OCI-LY7 (cell line): ENCODE measurements around the gene CCDC47. TPM values are rescaled to one million over a fixed set of nuclear protein-coding genes. Genes with fewer than 3 reads are reported as not detected.

Experiments used
- BruUV-seq: library from RNA; stranded (reverse); fragments of 400-500 nt; replicated peaks from 2 replicates; lab custom pipeline; 2021; lab: Mats Ljungman, UMichigan
- CTCF ChIA-PET: fragments of 300-600 bp; sonication (Branson Sonifier 250); formaldehyde crosslinking; loops from one replicate; lab custom pipeline; 2022; ENCODE audit warnings: antibody characterized with exemption; ENCODE audit not compliant: unreplicated experiment; lab: Charles Lee
- POLR2A ChIA-PET: fragments of 300-600 bp; sonication (Branson Sonifier 250); formaldehyde crosslinking; loops from one replicate; lab custom pipeline; 2022; ENCODE audit warnings: antibody characterized with exemption; lab: Charles Lee
- DNase-seq: peaks from one replicate; pipeline ENCODE4 v3.0.0-alpha.2; 2015; ENCODE audit warnings: low spot score
- H2AFZ ChIP-seq: fragments of 200-600 bp; sonication (generic), shearing (Covaris generic); 2 replicates; pipeline ENCODE4 v1.6.1; 2014; ENCODE audit warnings: mild to moderate bottlenecking, antibody characterized with exemption, low read length, moderate library complexity
- H3K27ac ChIP-seq: fragments of 200-600 bp; sonication (generic); 2 replicates; pipeline ENCODE4 v1.5.1; 2014; ENCODE audit warnings: mixed run types, low read depth, mild to moderate bottlenecking, moderate library complexity, low read length, inconsistent platforms; ENCODE audit not compliant: poor library complexity, severe bottlenecking
- H3K36me3 ChIP-seq: fragments of 200-600 bp; sonication (generic); 2 replicates; pipeline ENCODE4 v1.6.1; 2014; ENCODE audit warnings: mild to moderate bottlenecking, antibody characterized with exemption, low read length, moderate library complexity, mixed read lengths; ENCODE audit not compliant: insufficient read depth
- H3K4me1 ChIP-seq: fragments of 200-600 bp; sonication (generic); 2 replicates; pipeline ENCODE4 v1.5.1; 2014; ENCODE audit warnings: mild to moderate bottlenecking, low read length; ENCODE audit not compliant: insufficient read depth, poor library complexity, severe bottlenecking
- H3K4me2 ChIP-seq: fragments of 200-600 bp; sonication (generic); 2 replicates; pipeline ENCODE4 v1.6.1; 2014; ENCODE audit warnings: mild to moderate bottlenecking, low read length
- H3K4me3 ChIP-seq: fragments of 200-600 bp; sonication (generic); 2 replicates; pipeline ENCODE4 v1.5.1; 2014; ENCODE audit warnings: mild to moderate bottlenecking, low read depth, low read length; ENCODE audit not compliant: poor library complexity, severe bottlenecking
- H3K79me2 ChIP-seq: fragments of 200-600 bp; sonication (generic); 2 replicates; pipeline ENCODE4 v1.6.1; 2016; ENCODE audit warnings: low read depth, mild to moderate bottlenecking, low read length, moderate library complexity, mixed read lengths; ENCODE audit not compliant: insufficient read depth
- H3K9me2 ChIP-seq: fragments of 200-600 bp; sonication (generic); 2 replicates; pipeline ENCODE4 v1.6.1; 2016; ENCODE audit warnings: mild to moderate bottlenecking, low read length, mixed read lengths; ENCODE audit not compliant: insufficient read depth
- H3K9me3 ChIP-seq: fragments of 200-600 bp; sonication (generic); 2 replicates; pipeline ENCODE4 v1.6.1; 2014; ENCODE audit warnings: mild to moderate bottlenecking, mixed run types, low read length, mixed read lengths
- H4K20me1 ChIP-seq: fragments of 200-600 bp; sonication (generic); 2 replicates; pipeline ENCODE4 v1.6.1; 2014; ENCODE audit warnings: mild to moderate bottlenecking, antibody characterized with exemption, low read length, moderate library complexity, mixed read lengths; ENCODE audit not compliant: insufficient read depth
- EZH2phosphoT487 ChIP-seq: fragments of 200-600 bp; sonication (generic); IDR thresholded peaks from 2 replicates; pipeline ENCODE4 v1.6.1; 2018; ENCODE audit warnings: low read depth, borderline replicate concordance, mild to moderate bottlenecking, mixed run types, antibody characterized with exemption, low read length, moderate library complexity, mixed read lengths
- intact Hi-C: fragments of 100-400 bp; cut with micrococcal nuclease; formaldehyde crosslinking; loops from one replicate; pipeline ENCODE4 v1.10.0; 2022; ENCODE audit not compliant: unreplicated experiment
- total RNA-seq, 2 experiments: library from RNA; depleted of rRNA in 1 of 2; stranded (reverse); fragments of >200 nt in 1 of 2; shearing (Covaris generic) in 1 of 2; gene quantifications; 2 replicates each; pipeline ENCODE4 v1.2.3, GENCODE V29; 2014 to 2022
- TF ChIP-seq, protein P1 (sequence below): fragments of 200-600 bp; sonication (generic); conservative IDR thresholded peaks from 2 replicates; pipeline ENCODE4 v1.5.1; 2014; ENCODE audit warnings: mild to moderate bottlenecking, antibody characterized with exemption, low read length, moderate library complexity, mixed read lengths

The CCDC47 gene
- total RNA-seq, 2 experiments from 2014 or later: 27.5 to 50.3 TPM

DNA sequence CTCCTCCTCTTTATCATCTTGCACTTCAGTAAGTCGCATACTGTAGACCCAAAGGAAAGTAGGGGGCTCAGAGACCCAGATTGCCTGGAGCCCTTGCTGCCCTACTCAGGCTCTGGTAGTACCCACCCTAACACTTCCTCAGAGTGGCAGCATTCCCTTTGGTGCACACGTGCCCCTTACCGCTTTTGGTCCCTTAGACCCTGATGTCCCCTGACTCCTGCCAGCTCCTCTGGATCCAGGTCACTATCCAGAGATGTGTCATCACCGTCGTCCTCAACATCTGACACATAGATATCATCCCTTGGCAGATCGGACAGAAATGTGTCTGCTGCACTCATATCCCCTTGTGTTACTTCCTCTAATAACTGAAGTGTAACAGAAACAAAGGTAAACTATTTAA, 48.4 kb upstream of the CCDC47 start:
- no peaks in the 10 kb centered on the region for H3K9me2 ChIP-seq
- H3K27ac ChIP-seq: no peak overlapping the region
- TF ChIP-seq EZH2phosphoT487: no peak
- TF ChIP-seq, protein P1, sequence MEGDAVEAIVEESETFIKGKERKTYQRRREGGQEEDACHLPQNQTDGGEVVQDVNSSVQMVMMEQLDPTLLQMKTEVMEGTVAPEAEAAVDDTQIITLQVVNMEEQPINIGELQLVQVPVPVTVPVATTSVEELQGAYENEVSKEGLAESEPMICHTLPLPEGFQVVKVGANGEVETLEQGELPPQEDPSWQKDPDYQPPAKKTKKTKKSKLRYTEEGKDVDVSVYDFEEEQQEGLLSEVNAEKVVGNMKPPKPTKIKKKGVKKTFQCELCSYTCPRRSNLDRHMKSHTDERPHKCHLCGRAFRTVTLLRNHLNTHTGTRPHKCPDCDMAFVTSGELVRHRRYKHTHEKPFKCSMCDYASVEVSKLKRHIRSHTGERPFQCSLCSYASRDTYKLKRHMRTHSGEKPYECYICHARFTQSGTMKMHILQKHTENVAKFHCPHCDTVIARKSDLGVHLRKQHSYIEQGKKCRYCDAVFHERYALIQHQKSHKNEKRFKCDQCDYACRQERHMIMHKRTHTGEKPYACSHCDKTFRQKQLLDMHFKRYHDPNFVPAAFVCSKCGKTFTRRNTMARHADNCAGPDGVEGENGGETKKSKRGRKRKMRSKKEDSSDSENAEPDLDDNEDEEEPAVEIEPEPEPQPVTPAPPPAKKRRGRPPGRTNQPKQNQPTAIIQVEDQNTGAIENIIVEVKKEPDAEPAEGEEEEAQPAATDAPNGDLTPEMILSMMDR: no peak
- H3K4me1 ChIP-seq: peaks cover 14% of the 10 kb centered on the region
- H3K4me3 ChIP-seq: no peak overlapping the region
- no peaks in the 10 kb centered on the region for H3K9me3 ChIP-seq
- no peak overlapping the region for H3K4me2 ChIP-seq
- no TSS peak for BruUV-seq
- no peak overlapping the region for H2AFZ ChIP-seq
- H3K36me3 ChIP-seq: peaks cover 90% of the 10 kb centered on the region
- ChIA-PET POLR2A (no interaction called here), CTCF (no interaction called here)
- H3K79me2 ChIP-seq: peaks cover 13% of the 10 kb centered on the region; the same call in 1 of the 2 replicates
- H4K20me1 ChIP-seq: peaks cover under 1% of the 10 kb centered on the region; the same call in 1 of the 2 replicates
- intact Hi-C loops: no loop called here
- no peak for DNase-seq

DNA sequence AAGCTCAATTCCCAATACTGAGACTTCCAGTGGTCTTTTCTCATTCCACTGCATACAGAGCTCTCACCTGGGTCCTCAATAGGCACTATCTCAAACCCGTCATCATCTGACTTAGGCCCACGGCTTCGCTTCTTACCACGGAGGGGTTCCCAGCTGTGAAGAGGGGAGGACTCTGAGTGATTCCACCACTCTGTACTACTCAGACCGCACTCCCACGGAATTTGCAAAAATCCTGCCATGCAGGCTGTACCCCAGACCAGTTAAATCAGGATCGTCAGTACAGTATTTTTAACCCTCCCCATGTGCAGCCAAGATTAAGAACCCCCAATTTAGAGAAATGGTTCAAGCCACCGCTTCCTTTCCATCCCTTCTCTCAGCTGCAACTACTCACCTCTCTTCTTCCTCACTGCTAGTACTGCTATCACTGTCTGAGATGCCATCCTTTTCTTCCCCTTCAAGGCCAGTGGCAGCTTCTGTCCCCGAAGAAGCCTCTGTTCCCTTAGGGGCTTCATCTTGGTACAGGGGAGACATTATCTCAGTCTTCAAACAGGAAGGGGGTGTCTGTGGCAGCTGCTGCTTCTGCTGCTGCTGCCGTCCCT, 47.7 kb upstream of the CCDC47 start:
- H3K4me2 ChIP-seq: no peak overlapping the region
- no TSS peak for BruUV-seq
- no peak for TF ChIP-seq EZH2phosphoT487
- TF ChIP-seq, protein P1: no peak
- no peak overlapping the region for H3K27ac ChIP-seq
- no peaks in the 10 kb centered on the region for H3K9me3 ChIP-seq
- H2AFZ ChIP-seq: no peak overlapping the region
- peaks cover 11% of the 10 kb centered on the region for H3K4me1 ChIP-seq
- peaks cover 4% of the 10 kb centered on the region; the same call in 1 of the 2 replicates for H4K20me1 ChIP-seq
- intact Hi-C loops: no loop called here
- H3K4me3 ChIP-seq: no peak overlapping the region
- no peak for DNase-seq
- CTCF ChIA-PET: interaction anchor here (1.3 kb wide), 1 partner anchor 14 kb away, joined by 3 read pairs; no protein-coding TSS in a partner anchor
- peaks cover 6% of the 10 kb centered on the region; the same call in 1 of the 2 replicates for H3K79me2 ChIP-seq
- H3K9me2 ChIP-seq: no peaks in the 10 kb centered on the region
- POLR2A ChIA-PET: no interaction called here
- peaks cover 98% of the 10 kb centered on the region for H3K36me3 ChIP-seq
